Measurements from ENCODE around the gene PPIG.
"Not testable (repeated sequence)": the region's sequence is repeated elsewhere in the genome, so short reads cannot be mapped to it uniquely, and the experiment has no call there.

Gene PPIG

DNA sequence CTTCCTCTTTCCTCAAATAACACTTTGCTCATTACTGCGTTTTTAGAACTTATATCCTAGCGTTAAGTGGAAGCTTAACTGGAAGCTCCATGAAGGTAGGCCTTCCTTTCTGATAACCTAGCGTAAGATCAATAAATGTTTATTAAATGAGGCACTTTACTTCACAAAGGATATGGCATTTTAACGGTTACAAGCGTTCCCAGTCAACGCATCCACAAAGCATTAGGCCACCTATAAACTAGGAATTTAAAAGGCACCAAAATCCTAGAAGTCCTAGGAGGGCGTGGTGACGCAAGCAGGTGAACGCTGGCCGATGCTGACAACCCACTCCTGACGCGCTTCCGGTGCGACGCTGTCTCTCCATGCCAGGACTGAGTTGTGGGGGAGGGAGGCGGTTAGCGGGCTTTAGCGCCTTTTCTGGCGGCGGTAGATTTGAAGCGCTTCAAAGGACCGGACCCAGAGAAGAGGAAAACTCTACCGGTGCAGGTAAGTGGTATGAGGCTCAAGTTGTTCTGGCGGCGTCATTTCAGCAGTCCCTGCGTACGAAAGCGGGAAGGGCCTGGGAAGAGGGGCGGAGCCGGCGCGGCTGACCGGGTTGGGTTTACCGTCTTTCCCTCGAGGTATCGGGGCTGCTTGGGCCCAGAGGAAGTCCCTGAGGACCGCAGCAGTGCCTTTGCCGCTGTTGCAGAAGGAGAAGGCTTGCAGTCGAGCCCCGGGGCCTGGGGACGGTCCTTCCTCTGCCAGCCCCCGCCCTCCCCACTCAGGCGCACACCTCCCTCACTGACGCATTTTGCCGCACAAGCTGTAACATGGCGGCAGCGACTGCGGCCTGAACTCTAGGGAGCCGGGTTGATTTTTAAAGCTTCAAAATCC lies at the start of gene PPIG:
TSS of gene PPIG (plus strand) at position 347 of the 873 bp plus-strand sequence. CDS start 19,691 bp downstream, outside the sequence.
- peak; percentile 55 for DNase-seq (ENCODE audit: low read depth)

GRCh38 chr2:169539460-169539859 lies 44.7 kb upstream of the PPIG start:
- not testable (repeated sequence) for DNase-seq (ENCODE audit: low read depth)

DNA sequence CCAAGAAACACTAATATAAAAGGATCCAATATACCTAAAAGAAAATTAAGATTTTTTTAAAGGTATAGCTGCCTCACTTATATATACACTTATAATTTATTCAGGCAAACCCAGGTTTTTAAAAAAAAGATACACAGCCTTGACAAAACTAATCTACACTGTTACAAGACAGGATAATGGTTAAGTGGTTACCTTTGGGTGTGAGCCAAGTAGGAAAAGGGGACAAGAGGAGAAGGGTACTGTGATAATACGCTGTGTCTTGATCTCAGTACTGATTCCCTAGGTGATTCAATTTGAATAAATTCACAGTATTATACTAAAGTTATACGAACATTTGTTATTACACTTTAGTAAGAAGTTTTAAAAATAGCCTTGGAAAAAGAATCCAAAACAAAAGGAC lies 44.0 kb upstream of the PPIG start:
- DNase-seq (ENCODE audit: low read depth) = no peak

DNA sequence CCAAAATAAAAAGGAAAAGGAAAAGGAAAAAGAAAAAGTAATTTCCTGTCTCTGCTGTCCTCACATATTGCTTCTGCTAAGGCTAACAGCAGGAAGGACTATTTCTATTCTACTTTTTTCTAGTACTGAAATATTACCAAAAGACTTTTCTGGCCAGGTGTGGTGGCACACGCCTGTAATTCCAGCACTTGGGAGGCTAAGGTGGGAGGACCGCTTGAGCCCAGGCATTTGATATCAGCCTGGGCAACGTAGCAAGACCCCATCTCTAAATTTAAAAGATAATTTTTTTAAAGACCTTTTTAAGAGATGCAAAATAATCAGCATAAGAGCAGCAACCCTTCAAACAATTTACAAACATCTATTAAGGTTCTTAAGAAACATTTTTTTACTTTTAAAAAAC lies 41.7 kb upstream of the PPIG start:
- no peak for DNase-seq (ENCODE audit: low read depth)

DNA sequence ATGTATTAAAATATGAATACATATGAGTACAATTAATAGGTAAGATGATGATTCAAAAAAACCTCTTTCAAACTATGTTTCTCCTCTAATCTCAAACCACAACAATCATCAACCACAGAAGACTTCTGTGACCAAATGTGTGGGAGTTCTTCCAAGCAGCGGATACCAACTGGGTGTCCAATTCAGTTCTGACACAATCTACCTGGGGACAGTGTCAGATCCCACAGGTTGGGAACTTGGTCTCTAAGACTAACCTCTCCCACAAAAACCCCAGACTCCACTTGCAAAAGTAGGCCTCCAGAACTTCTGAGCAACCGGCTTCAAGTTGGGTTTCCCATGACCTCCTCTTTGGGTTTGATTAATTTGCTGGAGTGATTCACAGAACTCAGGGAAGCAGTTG lies 37.4 kb upstream of the PPIG start:
- no peak for DNase-seq (ENCODE audit: low read depth)

GRCh38 chr2:169561364-169561763 lies 22.8 kb upstream of the PPIG start:
- DNase-seq (ENCODE audit: low read depth) = no peak

GRCh38 chr2:169562084-169562483 lies 22.1 kb upstream of the PPIG start:
- DNase-seq (ENCODE audit: low read depth) = not testable (repeated sequence)

- DNase-seq (ENCODE audit: low read depth) = no peak
Measured at GRCh38 chr2:169562519-169562918, 21.6 kb upstream of the PPIG start.

DNA sequence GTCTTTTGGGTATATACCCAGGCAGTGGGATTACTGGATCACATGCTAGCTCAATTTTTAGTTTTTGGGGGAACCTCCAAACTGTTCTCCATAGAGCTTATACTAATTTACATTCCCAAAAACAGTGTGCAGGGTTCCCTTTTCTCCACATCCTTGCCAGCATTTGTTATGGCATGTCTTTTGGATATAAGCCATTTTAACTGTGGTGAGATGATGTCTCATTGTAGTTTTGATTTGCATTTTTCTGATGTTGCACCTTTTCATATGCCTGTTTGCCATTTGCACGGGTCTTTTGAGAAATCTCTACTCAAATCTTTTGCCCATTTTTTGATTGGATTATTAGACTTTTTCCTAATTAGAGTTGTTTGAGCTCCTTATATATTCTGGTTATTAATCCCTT lies 18.5 kb upstream of the PPIG start:
- no peak for DNase-seq (ENCODE audit: low read depth)

DNA sequence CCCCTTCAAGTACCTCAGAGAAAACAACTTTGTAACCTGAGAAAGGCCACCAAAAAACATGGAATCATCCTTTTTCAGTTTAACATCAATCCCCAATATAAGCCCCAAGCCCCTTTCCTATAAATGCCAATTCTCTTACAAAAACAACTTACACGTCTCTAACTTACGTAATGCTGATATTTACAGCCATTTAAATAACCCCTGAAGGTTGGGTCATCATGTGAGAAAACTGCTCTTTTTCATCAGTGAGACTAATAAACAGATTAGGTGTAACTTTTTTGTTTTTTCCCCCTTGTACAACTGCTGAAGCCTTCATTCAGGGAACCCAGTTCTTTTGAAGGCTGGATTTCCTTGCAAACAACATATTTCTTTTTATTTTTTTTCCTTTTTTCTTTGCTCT lies 14.2 kb upstream of the PPIG start:
- DNase-seq (ENCODE audit: low read depth) = no peak

DNA sequence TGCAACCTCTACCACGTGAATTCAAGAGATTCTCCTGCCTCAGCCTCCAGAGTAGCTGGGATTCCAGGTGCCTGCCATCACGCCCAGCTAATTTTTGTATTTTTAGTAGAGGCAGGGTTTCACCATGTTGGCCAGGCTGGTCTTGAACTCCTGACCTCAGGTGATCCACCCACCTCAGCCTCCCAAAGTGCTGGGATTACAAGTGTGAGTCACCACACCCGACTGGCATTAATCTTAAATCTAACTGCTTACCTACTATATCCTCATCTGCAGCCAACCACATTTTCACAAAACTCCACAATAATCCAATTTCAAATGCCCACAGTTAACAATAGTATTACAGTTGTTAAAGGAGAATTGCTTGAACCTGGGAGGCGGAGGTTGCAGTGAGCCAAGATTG lies 13.4 kb upstream of the PPIG start:
- not testable (repeated sequence) for DNase-seq (ENCODE audit: low read depth)

GRCh38 chr2:169571571-169571970 lies 12.6 kb upstream of the PPIG start:
- no peak for DNase-seq (ENCODE audit: low read depth)

- DNase-seq (ENCODE audit: low read depth) = no peak
Measured at GRCh38 chr2:169572189-169572588, 12.0 kb upstream of the PPIG start.

DNA sequence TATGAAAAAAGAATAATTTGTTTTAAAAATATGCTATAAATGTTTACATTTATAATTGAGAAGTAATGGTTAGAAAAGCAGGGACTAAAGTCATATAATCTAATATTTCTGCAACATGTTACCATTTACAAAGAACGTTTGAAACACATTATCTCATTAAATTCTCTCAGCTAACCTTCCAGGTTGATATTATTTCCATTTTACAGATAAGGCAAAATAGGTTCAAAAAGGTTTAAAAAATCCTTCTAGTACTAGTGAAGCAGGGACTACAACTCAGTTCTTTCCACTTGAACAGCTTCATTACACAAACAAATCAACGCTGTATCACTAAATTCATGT lies 11.4 kb upstream of the PPIG start:
- DNase-seq (ENCODE audit: low read depth) = no peak

- peak; percentile 44 for DNase-seq (ENCODE audit: low read depth)
Measured at GRCh38 chr2:169573160-169573973, 10.8 kb upstream of the PPIG start, which contains the start of gene FASTKD1. Gene FASTKD1 (minus strand): TSS chr2:169573865. CDS start chr2:169572029, 1,836 bp downstream.

GRCh38 chr2:169573974-169574299 lies 10.2 kb upstream of the PPIG start:
- no peak for DNase-seq (ENCODE audit: low read depth)

DNA sequence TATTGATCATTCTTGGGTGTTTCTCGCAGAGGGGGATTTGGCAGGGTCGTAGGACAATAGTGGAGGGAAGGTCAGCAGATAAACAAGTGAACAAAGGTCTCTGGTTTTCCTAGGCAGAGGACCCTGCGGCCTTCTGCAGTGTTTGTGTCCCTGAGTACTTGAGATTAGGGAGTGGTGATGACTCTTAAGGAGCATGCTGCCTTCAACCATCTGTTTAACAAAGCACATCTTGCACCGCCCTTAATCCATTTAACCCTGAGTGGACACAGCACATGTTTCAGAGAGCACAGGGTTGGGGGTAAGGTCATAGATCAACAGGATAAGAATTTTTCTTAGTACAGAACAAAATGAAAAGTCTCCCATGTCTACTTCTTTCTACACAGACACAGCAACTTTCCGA lies 9.6 kb upstream of the PPIG start:
- DNase-seq (ENCODE audit: low read depth) = not testable (repeated sequence)

DNA sequence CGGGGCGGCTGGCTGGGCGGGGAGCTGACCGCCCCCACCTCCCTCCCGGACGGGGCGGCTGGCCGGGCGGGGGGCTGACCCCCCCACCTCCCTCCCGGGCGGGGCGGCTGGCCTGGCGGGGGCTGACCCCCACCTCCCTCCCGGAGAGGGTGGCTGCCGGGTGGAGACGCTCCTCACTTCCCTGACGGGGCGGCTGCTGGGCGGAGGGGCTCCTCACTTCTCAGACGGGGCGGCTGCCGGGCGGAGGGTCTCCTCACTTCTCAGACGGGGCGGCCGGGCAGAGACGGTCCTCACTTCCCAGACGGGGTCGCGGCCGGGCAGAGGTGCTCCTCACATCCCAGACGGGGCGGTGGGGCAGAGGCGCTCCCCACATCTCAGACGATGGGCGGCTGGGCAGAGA lies 8.9 kb upstream of the PPIG start:
- not testable (repeated sequence) for DNase-seq (ENCODE audit: low read depth)

DNA sequence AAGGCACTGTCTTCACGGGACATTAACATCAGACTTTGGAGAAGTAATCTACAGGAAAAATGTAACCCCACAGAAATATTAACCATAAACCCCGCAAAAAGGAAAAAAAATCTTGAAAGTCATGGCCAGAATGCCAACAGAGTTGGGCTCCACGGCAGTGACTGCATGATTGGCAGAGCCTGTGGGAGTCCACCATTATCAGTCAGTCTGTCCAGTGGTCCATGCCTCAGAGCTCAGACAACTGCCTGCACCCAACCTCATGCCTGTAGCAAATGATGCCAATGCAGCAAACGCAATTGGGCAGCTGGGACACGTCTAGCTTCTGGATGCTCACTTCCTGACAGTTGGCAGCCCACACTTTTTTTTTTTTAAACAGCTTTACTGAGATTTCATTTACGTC lies 5.1 kb upstream of the PPIG start:
- DNase-seq (ENCODE audit: low read depth) = no peak

DNA sequence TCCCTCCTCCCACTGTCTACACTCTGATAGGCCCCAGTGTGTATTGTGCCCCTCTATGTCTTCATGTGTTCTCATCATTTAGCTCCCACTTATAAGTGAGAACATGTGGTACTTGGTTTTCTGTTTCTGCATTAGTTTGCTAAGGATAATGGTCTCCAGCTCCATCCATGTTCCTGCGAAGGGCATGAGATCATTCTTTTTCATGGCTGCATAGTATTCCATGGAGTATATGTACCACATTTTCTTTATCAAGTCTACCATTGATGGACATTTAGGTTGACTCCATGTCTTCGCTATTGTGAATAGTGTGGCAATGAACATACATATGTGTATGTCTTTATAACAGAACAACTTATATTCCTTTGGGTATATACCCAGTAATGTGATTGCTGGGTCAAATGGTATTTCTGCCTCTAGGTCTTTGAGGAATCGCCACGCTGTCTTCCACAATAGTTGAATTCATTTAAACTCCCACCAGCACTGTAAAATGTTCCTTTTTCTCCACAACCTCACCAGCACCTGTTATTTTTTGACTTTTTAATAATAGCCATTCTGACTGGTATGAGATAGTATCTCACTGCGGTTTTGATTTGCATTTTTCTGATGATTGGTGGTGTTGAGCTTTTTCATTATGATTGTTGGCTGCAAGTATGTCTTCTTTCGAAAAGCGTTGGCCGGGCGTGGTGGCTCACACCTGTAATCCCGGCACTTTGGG lies 1.4 kb upstream of the PPIG start:
- DNase-seq (ENCODE audit: low read depth) = not testable (repeated sequence)

DNA sequence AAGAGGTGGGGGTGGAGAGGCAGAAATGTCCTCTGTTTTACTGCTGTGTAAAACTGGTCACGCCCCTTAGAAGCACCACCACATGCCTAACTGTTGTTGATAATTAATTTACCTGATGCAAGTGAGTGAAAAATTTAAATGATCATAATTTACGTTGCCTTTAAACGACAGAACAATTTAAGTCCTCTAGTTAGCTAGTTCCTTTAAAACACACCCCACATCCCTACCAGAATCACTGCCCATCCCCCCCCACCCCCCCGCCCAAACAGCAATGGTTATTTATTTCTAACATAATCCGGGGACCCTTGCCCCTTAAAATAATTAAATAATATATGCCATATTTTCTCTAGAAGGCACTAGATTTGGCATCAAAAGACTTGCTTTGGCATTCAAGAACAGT lies 633 bp upstream of the PPIG start:
- DNase-seq (ENCODE audit: low read depth) = no peak

DNA sequence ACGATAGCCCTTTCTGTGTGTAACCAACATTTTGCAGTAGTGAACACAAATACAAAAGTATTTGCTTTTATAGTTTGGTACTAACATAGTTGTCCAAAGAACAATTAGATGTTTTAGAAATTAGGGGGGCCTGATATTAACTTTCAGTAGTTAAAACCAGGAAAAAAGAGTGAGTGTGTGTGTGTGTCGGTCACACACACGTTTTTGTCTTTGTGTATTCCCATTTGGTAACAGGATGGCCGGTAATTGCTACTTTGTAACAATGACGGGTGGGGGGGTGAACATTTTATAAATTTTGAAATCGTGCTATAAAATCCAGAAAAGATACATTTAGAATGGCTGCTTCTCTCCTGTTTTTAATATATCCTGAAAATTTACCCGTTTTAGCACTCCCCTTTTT lies 1.5 kb downstream of the PPIG start:
- DNase-seq (ENCODE audit: low read depth) = no peak

DNA sequence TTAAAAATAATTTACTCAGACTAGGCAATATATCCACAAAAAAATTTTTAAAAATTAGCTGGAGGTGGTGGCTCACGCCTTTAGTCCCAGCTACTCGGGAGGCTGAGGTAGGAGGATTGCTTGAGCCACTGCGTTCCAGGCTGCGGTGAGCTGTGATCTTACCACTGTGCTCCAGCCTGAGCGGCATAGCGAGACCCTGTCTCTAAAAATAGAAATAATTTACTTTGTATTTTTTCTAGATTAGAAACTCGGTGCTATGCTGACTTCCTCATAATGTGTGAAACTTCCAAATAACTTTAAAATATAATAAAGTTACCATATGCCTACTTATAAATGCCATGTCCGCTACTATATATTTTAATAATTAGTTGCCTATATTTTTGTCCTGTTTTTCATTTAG lies 6.7 kb downstream of the PPIG start:
- DNase-seq (ENCODE audit: low read depth) = no peak

Data from non-pigmented ciliary epithelial cell (primary cell).